ENCODE data around the gene IFT43.
A peak's percentile ranks its signal among the peaks of the same experiment; 100 is the strongest.

The IFT43 gene

DNA sequence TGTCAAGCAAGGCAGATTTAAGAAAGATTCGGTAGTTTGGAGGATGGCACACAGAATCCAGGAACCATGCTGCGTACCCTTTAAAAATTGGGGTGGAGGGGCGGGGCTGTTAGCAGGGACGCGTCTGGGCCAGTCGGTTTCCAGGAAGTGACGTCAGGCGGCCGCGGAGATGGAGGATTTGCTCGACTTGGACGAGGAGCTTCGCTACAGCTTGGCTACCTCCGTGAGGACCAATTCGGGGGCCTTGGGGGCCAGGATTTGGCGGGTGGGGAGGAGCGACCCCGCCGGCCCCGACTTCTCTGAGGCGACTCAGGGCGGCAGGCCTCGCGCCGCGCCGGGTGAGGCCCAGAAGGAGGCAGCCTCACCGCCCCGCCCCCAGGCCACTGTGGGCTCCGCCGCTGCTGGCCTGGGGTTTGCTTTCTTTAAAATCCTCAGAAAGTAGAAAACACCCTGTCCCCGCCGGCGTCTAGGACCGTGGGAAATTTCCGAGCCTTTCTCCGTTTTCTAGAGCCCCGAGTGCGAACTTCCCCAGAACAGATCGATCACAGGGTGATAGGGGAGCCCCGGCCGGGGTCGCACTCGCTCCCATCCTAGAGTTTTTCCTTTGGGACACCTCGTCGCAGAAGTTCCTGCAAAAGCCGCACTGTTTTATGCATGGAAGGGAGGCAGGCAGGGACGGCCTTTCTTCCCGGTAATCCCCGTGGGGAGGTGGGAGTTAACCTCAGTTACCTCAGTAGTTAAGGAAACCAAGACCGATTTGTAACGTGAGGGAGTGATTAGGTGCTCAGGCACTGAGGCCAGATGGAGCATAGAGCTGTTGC, at the start of gene IFT43:
Gene IFT43 (plus strand): TSS at position 146 of the 821 bp plus-strand sequence. CDS start 24 bp downstream, at position 170.
- DNase-seq, result peak; percentile 95

- DNase-seq, result no peak
Observed at GRCh38 chr14:75939200-75939599, 46.4 kb upstream of the IFT43 start.

GRCh38 chr14:75941030-75941429, 44.5 kb upstream of the IFT43 start:
- peak; percentile 35 for DNase-seq

GRCh38 chr14:75944607-75945241, 40.8 kb upstream of the IFT43 start:
- no peak for DNase-seq

DNA sequence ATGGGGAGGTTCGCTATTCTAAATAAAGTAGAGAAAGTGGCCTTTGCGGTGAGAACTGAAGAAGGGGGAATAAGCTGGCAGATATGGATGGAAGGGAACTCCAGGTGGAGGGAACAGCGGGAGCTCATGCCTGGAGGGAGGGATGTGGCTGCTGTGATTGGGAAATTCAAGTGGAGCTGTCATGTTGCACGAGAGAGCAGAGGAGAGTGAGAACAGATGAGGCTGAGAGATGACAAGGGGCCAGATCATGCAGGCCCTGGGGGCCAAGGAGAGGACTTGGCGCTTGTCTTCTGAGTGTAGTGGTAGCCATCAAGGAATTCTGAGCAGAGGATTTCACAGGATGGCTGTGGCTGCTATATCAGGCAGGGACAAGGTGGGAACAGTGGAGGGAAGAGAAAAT, 38.8 kb upstream of the IFT43 start:
- DNase-seq, result no peak

DNA sequence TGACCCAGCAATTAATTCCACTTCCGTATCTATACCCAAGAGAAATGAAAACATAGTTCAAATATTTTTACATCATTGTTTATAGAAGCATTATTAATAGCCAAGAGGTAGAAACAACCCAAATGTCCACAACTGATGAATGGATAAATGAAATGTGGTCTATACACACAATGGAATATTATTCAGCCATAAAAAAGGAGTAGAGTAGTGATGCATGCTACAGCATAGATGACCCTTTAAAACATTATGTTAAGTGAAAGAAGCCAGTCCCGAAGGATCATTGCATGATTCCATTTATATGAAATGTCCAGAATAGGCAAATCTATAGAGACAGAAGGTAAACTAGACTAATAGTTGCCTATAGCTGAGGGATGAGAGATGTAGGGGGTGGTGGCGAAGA, 33.1 kb upstream of the IFT43 start:
- no peak for DNase-seq

DNA sequence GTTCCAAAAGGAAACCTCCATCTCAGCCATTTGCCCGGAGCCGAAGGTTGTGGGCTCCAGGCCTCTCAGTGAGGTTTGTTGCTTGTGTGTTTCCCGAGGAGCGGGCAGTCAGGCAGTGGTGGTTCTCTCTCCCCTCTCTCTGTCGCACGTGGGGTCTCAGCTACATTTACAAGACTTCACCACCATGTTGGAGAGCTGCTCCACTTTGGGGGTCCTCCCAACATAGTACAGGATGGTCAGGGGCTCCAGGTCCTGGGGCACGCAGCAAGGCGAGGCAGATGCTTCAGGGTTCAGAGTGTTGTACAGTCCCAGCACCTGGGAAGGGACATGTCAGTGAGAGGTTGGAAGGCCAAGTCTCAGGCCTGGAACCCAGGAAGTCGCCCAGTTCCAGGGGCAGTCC, 26.5 kb upstream of the IFT43 start:
- no peak for DNase-seq

- no peak for DNase-seq
Observed at GRCh38 chr14:75960231-75960630, 25.3 kb upstream of the IFT43 start.

DNA sequence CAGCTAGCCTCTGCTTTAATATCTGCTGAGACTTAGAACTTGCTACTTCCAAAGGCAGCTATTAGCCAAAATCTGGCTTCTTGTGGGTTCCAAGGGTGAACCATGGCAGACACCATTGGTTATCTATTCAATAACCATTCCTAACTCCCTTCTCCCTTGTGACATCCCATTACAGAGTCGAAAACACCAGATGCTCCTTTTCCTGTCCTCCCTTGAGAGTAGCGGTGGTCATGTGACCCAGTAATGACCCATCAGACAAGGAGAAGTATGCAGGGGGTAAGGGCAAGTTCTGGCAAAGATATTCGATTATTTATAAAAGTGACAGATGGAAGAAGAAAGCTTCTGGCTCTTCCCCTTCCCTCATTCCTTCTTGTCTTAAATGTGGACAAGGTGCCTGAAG, 23.9 kb upstream of the IFT43 start:
- no peak for DNase-seq

DNA sequence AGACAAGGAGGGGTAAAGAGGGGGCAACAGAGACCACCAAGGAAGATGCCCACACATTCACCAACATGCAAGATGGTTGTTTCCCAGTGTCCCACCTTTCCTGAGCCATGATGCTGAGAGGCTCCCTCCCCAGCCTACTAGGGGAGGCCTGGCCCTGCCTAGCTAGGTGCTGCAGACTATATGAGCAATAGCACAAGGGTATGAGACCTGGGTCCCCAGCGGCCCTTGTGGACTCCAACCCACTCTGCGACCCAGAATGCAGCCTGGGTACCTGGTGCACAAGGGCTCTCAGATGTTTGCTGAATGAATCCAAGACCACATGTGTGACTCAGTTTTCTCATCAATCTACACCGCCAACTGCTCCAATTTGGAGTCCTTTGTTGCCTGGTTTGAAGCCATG, 17.7 kb upstream of the IFT43 start:
- DNase-seq, result no peak

- DNase-seq, result no peak
Observed at GRCh38 chr14:75968456-75968855, 17.1 kb upstream of the IFT43 start.

- DNase-seq, result no peak
Observed at GRCh38 chr14:75969126-75969525, 16.4 kb upstream of the IFT43 start.

DNA sequence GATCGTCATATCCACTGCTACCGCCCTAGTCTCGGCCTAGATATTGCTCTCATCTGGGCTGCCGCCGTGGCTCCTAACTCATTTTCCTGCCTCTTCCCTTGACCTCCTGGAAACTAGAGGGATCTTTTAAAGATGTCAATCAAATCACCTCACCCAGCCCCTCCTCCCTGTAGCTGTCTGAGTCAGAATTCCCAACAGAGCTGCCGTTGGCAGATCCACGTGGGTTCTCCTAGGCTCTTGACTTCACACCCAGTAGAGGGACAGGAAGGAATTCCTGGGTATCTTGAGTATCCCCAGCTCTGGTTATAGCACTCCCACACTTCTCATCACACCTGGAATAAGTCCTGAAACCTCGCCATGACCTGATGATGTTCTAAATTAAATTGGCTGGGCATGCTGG, 15.7 kb upstream of the IFT43 start:
- DNase-seq, result no peak

DNA sequence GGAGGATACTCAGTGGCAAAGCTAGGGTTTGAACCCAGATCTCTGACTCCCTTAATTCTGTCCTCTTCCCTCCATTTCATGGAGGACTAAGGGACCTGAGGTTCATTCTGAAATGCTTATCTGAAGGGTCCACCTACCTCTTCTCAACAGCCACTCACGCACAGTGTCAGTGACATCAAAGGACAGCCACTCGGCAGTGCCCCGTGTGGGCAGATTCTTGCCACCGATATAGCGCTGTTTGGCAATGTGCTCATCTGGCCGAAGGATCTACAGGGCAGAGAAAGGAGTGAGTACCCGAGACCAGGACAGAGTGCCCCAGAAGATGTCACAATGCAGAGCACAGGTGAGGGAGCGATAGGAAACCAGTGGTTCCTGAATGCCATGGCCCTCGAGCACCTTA, 14.6 kb upstream of the IFT43 start:
- no peak for DNase-seq

DNA sequence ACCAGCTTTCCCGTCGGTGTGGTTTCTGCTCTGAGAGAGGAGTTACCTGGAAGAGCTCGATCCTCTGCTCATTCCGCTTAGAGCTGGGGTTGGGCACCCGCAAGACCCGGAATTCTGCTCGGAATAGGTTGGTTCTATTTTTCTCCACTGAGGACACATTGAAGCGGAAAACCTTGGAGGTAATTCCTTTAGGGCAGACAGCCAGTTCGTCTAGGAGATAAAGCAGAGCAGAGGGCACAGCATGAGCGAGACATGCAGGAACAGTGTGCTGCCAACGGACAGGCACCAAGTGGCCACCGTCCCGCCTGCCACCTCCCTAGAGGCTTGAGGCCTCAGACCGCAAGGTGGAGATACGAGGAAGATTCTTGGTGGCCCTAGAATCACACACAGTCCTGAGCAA, 14.1 kb upstream of the IFT43 start:
- no peak for DNase-seq

GRCh38 chr14:75972801-75973421, 12.7 kb upstream of the IFT43 start:
- DNase-seq, result peak; percentile 57

- DNase-seq, result no peak
Observed at GRCh38 chr14:75976826-75977581, 8.6 kb upstream of the IFT43 start.

DNA sequence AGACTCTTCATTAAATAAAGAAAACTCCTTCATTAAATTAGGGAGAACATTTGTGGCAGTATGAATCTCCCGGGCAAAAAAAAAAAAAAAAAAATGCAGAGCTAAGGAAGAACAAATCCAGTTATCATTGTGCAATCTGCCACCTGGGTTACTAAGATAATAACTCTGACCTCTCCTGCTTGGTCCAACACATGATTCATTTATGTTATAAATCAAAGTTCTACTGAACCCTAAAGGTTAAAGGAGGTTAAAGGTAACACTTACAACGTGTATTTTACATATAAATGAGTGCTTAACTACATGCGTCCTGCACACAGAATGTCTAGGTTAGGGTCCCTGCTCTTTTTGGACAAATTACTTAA, 8.0 kb upstream of the IFT43 start:
- DNase-seq, result no peak

GRCh38 chr14:75978249-75978731, 7.3 kb upstream of the IFT43 start:
- no peak for DNase-seq

DNA sequence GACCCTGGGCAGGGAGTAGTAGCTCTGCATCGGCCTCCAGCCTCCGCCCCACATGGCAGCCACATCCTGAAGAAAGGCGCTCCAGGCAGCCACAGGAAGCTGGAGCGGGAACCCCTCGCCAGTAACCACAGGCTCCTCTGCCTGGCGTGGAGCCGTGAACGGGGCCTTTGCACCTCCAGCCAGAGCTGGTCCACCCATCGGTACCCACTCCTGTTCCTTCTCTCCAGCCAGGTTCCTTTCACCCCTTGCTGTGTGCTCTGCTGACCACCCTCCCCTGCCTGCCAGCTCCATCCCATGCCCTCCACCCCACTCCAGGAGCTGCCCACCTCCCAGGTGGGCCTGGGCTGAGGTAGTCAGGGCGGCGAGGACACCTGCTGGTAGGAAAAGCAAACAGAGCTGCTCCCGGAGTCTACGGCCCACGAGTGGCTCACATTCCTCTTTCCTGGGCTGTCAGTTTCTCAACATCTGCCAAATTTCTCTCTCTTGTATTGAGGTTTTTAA, 6.4 kb upstream of the IFT43 start:
- peak; percentile 64 for DNase-seq

- DNase-seq, result no peak
Observed at GRCh38 chr14:75979648-75980565, 5.7 kb upstream of the IFT43 start.

GRCh38 chr14:75980856-75981255, 4.7 kb upstream of the IFT43 start:
- no peak for DNase-seq
